ENCODE results near the gene RAB33A.

- TF ChIP-seq, protein P1, sequence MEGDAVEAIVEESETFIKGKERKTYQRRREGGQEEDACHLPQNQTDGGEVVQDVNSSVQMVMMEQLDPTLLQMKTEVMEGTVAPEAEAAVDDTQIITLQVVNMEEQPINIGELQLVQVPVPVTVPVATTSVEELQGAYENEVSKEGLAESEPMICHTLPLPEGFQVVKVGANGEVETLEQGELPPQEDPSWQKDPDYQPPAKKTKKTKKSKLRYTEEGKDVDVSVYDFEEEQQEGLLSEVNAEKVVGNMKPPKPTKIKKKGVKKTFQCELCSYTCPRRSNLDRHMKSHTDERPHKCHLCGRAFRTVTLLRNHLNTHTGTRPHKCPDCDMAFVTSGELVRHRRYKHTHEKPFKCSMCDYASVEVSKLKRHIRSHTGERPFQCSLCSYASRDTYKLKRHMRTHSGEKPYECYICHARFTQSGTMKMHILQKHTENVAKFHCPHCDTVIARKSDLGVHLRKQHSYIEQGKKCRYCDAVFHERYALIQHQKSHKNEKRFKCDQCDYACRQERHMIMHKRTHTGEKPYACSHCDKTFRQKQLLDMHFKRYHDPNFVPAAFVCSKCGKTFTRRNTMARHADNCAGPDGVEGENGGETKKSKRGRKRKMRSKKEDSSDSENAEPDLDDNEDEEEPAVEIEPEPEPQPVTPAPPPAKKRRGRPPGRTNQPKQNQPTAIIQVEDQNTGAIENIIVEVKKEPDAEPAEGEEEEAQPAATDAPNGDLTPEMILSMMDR (IDR thresholded peaks at IDR 0.05): no peak
- TF ChIP-seq POLR2A (IDR thresholded peaks at IDR 0.05): no peak
These were observed 32.1 kb upstream of the RAB33A start for GRCh38 chrX:130139474-130140201.

All from body of pancreas (tissue), 4 donors.